NCI-H1092 treated with DMSO at 0.1 percent for 48 hours (cell line): ENCODE results near the gene LRRC8D.
"Not testable (repeated sequence)": the region's sequence is repeated elsewhere in the genome, so short reads cannot be mapped to it uniquely, and the experiment has no call there.

Experiments
- DNase-seq: peaks from one replicate; lab custom pipeline; 2025; lab: John Stamatoyannopoulos, UW

Gene LRRC8D

GRCh38 chr1:89820422-89821321 is at the start of gene LRRC8D:
Gene LRRC8D (plus strand): TSS chr1:89821032. CDS start chr1:89933069, 112,037 bp downstream.
- DNase-seq, result peak; percentile 86

- DNase-seq, result no peak
Measured at GRCh38 chr1:89771991-89772560, 48.8 kb upstream of the LRRC8D start.

- DNase-seq, result not testable (repeated sequence)
Measured at GRCh38 chr1:89776104-89776503, 44.7 kb upstream of the LRRC8D start.

GRCh38 chr1:89777271-89777670 is 43.6 kb upstream of the LRRC8D start:
- DNase-seq, result not testable (repeated sequence)

GRCh38 chr1:89779151-89779940 is 41.5 kb upstream of the LRRC8D start:
- no peak for DNase-seq

GRCh38 chr1:89780721-89781120 is 40.1 kb upstream of the LRRC8D start:
- peak; percentile 66 for DNase-seq

- DNase-seq, result no peak
Measured at GRCh38 chr1:89781494-89782126, 39.2 kb upstream of the LRRC8D start.

- DNase-seq, result no peak
Measured at GRCh38 chr1:89786628-89787214, 34.1 kb upstream of the LRRC8D start.

GRCh38 chr1:89790592-89790991 is 30.2 kb upstream of the LRRC8D start:
- no peak for DNase-seq

GRCh38 chr1:89791064-89791726 is 29.6 kb upstream of the LRRC8D start:
- DNase-seq, result no peak

- no peak for DNase-seq
Measured at GRCh38 chr1:89794406-89794805, 26.4 kb upstream of the LRRC8D start.

GRCh38 chr1:89795571-89795970 is 25.3 kb upstream of the LRRC8D start:
- not testable (repeated sequence) for DNase-seq

- DNase-seq, result not testable (repeated sequence)
Measured at GRCh38 chr1:89797876-89798275, 23.0 kb upstream of the LRRC8D start.

GRCh38 chr1:89799495-89799894 is 21.3 kb upstream of the LRRC8D start:
- no peak for DNase-seq

- no peak for DNase-seq
Measured at GRCh38 chr1:89800022-89800655, 20.7 kb upstream of the LRRC8D start.

- no peak for DNase-seq
Measured at GRCh38 chr1:89800718-89801117, 20.1 kb upstream of the LRRC8D start.

- DNase-seq, result peak; percentile 76
Measured at GRCh38 chr1:89802051-89802450, 18.8 kb upstream of the LRRC8D start.

- DNase-seq, result no peak
Measured at GRCh38 chr1:89802841-89803240, 18.0 kb upstream of the LRRC8D start.

- DNase-seq, result peak; percentile 79
Measured at GRCh38 chr1:89804642-89805237, 16.1 kb upstream of the LRRC8D start.

GRCh38 chr1:89806616-89807015 is 14.2 kb upstream of the LRRC8D start:
- no peak for DNase-seq
